ENCODE measurements around the gene IGF2.

Gene IGF2

DNA sequence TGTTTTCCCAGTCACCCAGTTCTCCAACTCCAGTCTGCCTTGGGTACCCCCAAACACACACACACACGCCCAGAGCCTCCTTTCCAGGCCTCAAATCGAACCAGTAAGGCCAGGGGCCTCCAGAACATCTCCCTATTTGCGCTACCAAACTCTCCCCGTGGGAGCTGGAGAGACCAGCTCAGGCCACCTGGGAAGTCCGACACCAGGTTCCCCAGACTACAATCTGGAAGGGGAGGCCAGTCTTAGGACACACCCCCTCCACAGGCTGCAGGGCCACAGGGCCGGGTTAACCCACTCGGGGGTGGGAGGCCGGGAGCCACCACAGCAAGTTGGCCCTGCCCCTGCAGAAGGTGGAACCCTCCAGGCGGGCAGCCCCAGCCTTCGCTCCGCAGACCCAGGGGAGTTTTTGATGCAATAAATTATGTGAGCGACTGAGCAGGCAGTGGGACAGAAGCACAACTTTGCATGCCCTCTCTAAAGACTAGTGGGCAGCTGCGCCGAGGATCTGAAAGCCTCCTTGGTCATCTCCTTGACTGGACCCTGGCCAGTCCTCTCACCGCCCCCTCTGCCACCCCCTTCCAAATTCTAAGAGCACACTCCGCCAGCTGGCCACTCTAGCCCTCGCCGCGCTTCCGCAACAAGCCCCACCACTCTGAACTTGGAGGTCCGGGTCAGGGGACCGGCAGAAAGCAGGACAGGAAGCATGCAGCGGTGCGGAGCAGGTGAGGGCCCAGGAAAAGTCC is 2.8 kb downstream of the IGF2 start:
- peaks cover 4% of the 10 kb centered on the region for H3K9me3 Mint-ChIP-seq
- H3K4me3 Mint-ChIP-seq, result peak overlapping the region; percentile 75
- H3K36me3 Mint-ChIP-seq (ENCODE audit: insufficient read depth), result peaks cover 5% of the 10 kb centered on the region
- no peak overlapping the region for H3K27ac Mint-ChIP-seq (ENCODE audit: low read depth)
- no peak for ATAC-seq (replicated peaks; ENCODE audit: extremely low read depth, poor library complexity, severe bottlenecking)
- no peaks in the 10 kb centered on the region for H3K4me1 Mint-ChIP-seq
- no peak for DNase-seq (ENCODE audit: low spot score in 2 of 2)
- peaks cover 76% of the 10 kb centered on the region for H3K27me3 Mint-ChIP-seq

DNA sequence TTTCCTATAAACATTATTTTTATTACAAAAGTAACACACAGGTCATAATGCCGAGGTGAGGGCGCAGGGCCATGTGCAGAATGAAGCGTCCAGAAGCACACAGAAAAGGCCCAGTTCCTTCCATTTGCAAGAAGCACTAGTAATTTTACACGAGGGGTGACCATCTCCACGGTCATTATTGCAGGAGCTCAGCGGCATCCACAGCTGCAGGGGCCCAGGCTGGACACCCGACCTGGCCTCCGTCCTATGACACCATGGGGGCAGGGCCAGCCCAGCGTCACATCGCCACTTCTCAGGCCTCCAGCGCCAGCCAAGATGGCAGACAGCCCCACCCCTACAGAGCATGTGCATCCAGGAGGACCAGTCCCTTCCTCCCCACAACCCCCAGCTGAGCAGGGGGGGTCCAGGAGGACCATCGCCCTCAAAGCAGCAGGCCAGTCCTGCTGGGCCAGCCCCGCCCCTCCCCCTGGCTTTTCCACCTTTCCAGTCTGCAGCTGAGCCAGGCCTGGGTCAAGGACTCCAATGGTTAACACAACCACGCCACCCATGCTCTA is 3.5 kb downstream of the IGF2 start:
- peaks cover 5% of the 10 kb centered on the region for H3K36me3 Mint-ChIP-seq (ENCODE audit: insufficient read depth)
- H3K4me3 Mint-ChIP-seq, result no peak overlapping the region
- H3K27ac Mint-ChIP-seq (ENCODE audit: low read depth), result no peak overlapping the region
- no peak for ATAC-seq (replicated peaks; ENCODE audit: extremely low read depth, poor library complexity, severe bottlenecking)
- no peaks in the 10 kb centered on the region for H3K4me1 Mint-ChIP-seq
- H3K27me3 Mint-ChIP-seq, result peaks cover 70% of the 10 kb centered on the region
- no peak for DNase-seq (ENCODE audit: low spot score in 2 of 2)
- H3K9me3 Mint-ChIP-seq, result peaks cover 9% of the 10 kb centered on the region

DNA sequence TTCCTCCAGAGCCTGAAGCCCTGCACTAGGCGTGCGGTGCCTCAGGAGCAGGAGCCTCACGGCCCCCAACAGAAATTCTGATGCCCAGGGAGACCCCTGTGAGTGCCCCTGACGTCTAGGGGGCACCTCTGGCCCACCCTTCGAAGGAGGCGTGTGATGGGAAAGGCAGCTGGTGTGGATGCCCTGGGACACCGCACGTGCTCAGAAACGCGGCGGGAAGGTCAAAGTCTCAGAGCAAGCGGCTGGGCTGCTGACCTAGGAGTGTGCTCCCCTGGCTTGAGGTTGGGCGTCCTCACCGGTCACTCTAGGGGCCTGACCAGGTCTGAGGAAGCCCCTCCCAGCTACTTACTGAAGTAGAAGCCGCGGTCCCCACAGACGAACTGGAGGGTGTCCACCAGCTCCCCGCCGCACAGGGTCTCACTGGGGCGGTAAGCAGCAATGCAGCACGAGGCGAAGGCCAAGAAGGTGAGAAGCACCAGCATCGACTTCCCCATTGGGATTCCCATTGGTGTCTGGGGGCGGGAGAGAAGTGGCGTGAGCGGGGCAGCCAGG is 4.1 kb downstream of the IGF2 start:
- Mint-ChIP-seq H3K4me1 (no peaks in the 10 kb centered on the region), H3K9me3 (peaks cover 9% of the 10 kb centered on the region), H3K36me3 (ENCODE audit: insufficient read depth) (peaks cover 5% of the 10 kb centered on the region), H3K4me3 (no peak overlapping the region), H3K27me3 (peaks cover 69% of the 10 kb centered on the region), H3K27ac (ENCODE audit: low read depth) (no peak overlapping the region)
- ATAC-seq (replicated peaks; ENCODE audit: extremely low read depth, poor library complexity, severe bottlenecking), result no peak
- no peak for DNase-seq (ENCODE audit: low spot score in 2 of 2)

DNA sequence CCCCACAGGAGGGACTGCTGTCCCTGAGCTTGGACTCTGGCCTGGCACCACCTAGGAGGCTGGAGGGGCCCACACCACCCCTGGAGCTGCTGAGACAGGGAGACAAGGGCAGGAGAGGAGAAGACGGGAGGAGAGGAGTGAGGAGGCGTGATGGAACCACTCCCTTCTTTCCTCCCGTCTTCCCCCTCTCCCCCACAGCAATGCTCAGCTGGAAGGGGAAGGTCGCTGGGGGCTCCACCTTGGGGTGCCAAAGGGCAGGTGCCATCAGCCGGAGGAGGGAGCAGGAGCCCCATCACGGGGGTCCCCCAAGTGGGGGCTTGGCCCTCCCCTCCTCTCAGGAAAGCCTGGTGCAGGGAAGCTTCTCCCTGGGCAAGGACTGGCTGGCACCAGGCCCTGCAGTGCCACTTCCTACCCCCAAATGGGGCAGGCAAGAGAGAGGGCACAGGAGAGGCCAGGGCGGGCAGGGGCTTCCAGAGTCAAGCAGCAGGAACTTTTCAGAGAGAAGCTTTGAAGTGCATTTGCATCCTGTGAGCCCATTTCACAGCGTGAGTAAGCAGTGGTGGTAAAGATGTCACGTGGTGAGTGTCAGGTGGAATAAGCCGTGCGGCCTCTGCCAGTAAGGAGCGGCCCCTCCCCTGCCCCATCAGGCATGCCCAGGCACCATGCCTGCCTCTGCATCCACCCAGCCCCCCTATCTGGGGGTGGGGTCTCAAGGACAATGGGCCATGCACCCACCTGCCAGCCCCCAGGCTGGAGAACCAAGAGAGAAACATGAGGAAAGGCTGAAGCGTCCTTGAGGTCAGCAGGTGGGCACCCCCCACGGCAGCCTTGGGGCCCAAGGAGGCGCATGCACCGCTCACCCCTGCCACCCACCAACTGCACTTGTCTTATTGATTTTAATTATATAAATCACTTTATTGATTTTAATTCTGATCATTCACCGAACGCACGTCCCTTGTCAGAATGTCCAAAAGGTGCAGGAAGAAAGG is 4.9 kb downstream of the IGF2 start:
- no peak overlapping the region for H3K4me3 Mint-ChIP-seq
- H3K36me3 Mint-ChIP-seq (ENCODE audit: insufficient read depth), result peaks cover 5% of the 10 kb centered on the region
- peaks cover 9% of the 10 kb centered on the region for H3K9me3 Mint-ChIP-seq
- no peaks in the 10 kb centered on the region for H3K4me1 Mint-ChIP-seq
- H3K27ac Mint-ChIP-seq (ENCODE audit: low read depth), result no peak overlapping the region
- ATAC-seq (replicated peaks; ENCODE audit: extremely low read depth, poor library complexity, severe bottlenecking), result no peak
- DNase-seq (ENCODE audit: low spot score in 2 of 2), result no peak
- peaks cover 69% of the 10 kb centered on the region for H3K27me3 Mint-ChIP-seq

DNA sequence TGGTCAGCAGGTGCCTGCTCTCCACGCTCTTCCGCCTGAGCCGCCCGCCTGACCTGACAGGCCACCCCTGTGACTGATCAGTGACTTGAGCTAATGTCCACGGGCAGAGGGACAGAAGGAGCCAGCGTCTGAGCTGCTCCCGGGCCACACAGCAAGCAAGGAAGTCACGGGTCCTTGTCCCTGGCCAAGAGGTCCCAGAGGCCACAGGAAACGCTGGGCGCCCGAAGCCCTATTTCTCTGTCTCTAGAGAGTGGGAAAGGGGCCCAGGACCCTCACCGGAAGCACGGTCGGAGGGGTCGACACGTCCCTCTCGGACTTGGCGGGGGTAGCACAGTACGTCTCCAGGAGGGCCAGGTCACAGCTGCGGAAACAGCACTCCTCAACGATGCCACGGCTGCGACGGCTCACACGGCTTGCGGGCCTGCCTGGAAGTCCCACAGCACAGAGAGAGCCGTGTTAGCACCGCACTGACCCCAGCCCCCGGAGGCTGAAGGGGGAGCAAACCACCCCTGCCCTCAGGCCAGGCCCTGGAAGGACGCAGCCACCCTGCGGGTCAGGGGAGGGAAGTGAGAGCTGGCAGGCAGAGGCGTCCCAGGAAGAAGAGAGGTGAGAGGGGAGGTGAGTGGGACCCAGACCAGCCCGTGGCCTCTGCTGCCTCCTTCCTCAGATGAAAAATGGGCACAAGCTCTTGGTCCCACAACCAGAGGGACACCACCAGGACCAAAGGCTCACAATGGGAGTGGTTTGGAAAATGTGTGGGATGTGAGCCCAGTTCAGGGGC is 5.8 kb downstream of the IGF2 start:
- Mint-ChIP-seq H3K36me3 (ENCODE audit: insufficient read depth) (peaks cover 2% of the 10 kb centered on the region), H3K27me3 (peaks cover 68% of the 10 kb centered on the region)

DNA sequence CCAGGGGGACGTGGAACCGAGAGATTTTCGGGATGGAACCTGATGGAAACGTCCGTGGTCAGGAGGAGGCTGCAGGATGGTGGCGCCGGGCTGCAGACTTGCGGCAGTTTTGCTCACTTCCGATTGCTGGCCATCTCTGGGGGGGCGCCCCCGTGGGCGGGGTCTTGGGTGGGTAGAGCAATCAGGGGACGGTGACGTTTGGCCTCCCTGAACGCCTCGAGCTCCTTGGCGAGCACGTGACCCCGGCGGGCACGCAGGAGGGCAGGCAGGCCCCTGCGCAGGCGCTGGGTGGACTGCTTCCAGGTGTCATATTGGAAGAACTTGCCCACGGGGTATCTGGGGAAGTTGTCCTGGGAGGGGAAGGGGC is 6.3 kb downstream of the IGF2 start:
- no peaks in the 10 kb centered on the region for H3K36me3 Mint-ChIP-seq (ENCODE audit: insufficient read depth)
- no peak for DNase-seq (ENCODE audit: low spot score in 2 of 2)
- H3K27ac Mint-ChIP-seq (ENCODE audit: low read depth), result no peak overlapping the region
- no peak overlapping the region for H3K4me3 Mint-ChIP-seq
- H3K9me3 Mint-ChIP-seq, result peaks cover 9% of the 10 kb centered on the region
- no peaks in the 10 kb centered on the region for H3K4me1 Mint-ChIP-seq
- peaks cover 62% of the 10 kb centered on the region for H3K27me3 Mint-ChIP-seq
- ATAC-seq (replicated peaks; ENCODE audit: extremely low read depth, poor library complexity, severe bottlenecking), result no peak

More for the DNA sequence above, 5.8 kb downstream of the IGF2 start:
- H3K4me3 Mint-ChIP-seq, result no peak overlapping the region
- H3K4me1 Mint-ChIP-seq, result no peaks in the 10 kb centered on the region
- ATAC-seq (replicated peaks; ENCODE audit: extremely low read depth, poor library complexity, severe bottlenecking) (no peak), DNase-seq (ENCODE audit: low spot score in 2 of 2) (no peak)
- peaks cover 9% of the 10 kb centered on the region for H3K9me3 Mint-ChIP-seq
- H3K27ac Mint-ChIP-seq (ENCODE audit: low read depth), result no peak overlapping the region

DNA sequence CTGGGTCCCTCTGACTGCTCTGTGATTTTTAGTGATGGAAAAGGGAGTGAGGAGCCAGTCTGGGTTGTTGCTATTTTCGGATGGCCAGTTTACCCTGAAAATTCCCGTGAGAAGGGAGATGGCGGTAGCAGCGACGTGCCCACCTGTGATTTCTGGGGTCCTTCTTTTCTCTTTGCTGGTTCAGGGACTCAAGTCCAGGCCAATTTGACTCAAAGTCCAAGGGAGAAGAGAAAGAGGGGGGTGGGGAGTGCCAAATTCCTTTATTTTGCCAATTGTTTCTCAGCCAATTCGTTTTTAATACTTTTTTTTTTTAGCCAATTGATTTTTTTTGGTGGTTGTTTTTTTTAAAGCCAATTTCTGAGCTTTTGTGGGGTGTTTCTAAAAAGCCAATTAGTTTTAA is 6.9 kb downstream of the IGF2 start:
- Mint-ChIP-seq H3K4me1 (no peaks in the 10 kb centered on the region), H3K9me3 (peaks cover 9% of the 10 kb centered on the region), H3K27me3 (peaks cover 56% of the 10 kb centered on the region), H3K4me3 (no peak overlapping the region), H3K36me3 (ENCODE audit: insufficient read depth) (no peaks in the 10 kb centered on the region), H3K27ac (ENCODE audit: low read depth) (no peak overlapping the region)
- no peak for DNase-seq (ENCODE audit: low spot score in 2 of 2)
- ATAC-seq (replicated peaks; ENCODE audit: extremely low read depth, poor library complexity, severe bottlenecking), result no peak

DNA sequence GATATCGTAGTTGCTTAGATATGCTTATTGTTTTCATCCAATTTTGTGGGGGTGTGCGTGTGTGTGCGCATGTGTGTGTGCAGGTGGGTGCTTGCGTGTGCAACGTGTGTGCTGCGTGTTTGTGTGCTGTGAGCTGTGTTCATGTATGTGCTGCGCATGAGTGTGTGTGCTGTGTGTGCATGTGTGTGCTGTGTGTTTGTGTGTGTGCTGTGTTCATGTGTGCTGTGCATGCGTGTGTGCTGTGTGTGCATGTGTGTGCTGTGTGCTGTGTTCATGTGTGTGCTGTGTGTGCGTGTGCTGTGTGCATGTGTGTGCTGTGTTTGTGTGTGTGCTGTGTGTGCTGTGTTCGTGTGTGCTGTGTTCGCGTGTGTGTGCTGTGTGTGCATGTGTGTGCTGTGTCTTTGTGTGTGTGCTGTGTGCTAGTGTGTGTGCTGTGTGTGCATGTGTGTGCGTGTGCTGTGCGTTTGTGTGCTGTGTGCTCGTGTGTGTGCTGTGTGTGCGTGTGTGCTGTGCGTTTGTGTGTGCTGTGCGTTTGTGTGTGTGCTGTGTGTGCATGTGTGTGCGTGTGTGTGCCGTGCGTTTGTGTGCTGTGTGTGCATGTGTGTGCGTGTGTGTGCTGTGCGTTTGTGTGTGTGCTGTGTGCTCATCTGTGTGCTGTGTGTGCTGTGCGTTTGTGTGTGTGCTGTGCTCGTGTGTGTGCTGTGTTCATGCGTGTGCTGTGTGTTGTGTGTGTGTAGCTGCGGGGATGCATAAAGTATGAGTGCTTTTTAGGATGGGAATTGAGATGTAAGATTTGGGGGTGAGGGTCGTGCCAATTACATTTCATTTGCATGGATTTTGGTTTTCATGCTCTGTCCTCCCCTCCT is 7.6 kb downstream of the IGF2 start:
- Mint-ChIP-seq H3K27me3 (peaks cover 50% of the 10 kb centered on the region), H3K27ac (ENCODE audit: low read depth) (no peak overlapping the region), H3K4me3 (no peak overlapping the region), H3K9me3 (peaks cover 9% of the 10 kb centered on the region), H3K36me3 (ENCODE audit: insufficient read depth) (no peaks in the 10 kb centered on the region), H3K4me1 (no peaks in the 10 kb centered on the region)
- no peak for ATAC-seq (replicated peaks; ENCODE audit: extremely low read depth, poor library complexity, severe bottlenecking)
- DNase-seq (ENCODE audit: low spot score in 2 of 2), result no peak

DNA sequence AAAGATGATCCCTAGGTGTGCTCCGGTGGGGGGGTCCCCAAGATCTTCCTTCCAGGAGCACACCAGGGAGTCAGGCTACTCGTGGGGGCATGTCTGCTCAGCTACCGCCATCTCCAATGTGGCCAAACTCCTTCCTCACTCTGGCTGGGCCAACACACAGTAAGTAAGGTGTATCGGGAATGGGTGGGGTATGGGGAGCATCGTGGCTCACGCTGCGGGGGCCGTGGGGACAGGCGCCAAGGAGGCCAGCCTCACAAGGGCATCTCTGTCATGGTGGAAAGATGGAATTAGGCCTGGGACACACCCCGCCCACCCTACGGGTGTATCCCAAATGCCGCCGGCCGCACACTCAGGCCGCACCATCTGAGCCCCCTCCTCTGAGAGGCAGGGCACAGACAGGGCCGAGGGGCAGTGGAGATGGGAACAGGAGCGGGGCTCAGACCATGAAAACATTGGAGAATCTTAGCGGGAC is 8.3 kb downstream of the IGF2 start:
- no peak overlapping the region for H3K4me3 Mint-ChIP-seq
- H3K36me3 Mint-ChIP-seq (ENCODE audit: insufficient read depth), result no peaks in the 10 kb centered on the region
- ATAC-seq (replicated peaks; ENCODE audit: extremely low read depth, poor library complexity, severe bottlenecking) (no peak), DNase-seq (ENCODE audit: low spot score in 2 of 2) (no peak)
- no peak overlapping the region for H3K27ac Mint-ChIP-seq (ENCODE audit: low read depth)
- H3K27me3 Mint-ChIP-seq, result peaks cover 43% of the 10 kb centered on the region
- H3K4me1 Mint-ChIP-seq, result no peaks in the 10 kb centered on the region
- H3K9me3 Mint-ChIP-seq, result peaks cover 9% of the 10 kb centered on the region

DNA sequence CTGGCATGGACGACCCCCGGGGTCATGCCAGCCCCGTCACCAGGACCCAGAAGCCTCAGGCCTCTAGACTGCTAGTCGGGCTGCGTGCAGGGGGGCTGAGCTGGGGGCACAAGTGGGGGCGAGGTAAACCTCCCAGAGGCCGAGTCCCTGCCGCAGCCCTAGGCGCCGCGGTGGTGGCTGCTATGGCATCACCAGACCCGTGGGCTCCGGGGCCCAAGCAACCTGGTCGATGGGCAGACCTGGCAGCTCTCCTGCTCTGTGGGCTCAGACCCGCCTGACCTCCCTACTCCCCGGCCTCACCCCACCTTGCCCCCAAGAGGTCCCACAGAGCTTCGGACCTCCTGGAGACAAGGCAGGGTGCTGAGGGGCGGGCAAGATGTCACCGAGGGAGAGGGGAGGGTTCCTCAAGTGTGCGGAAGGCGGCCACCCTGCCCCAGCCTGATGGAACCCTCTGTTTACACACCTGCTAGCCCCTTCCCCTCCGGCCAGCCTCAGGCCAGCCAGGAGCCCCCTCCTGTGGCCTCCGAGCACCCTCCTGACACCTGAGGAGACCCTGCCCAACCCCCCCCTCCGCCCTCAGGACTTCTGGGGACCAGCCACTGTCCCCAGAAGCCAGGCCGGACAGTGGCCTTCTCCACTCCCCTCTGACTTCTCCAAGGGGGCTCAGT is 9.4 kb downstream of the IGF2 start:
- Mint-ChIP-seq H3K9me3 (peaks cover 9% of the 10 kb centered on the region), H3K27ac (ENCODE audit: low read depth) (no peak overlapping the region), H3K36me3 (ENCODE audit: insufficient read depth) (no peaks in the 10 kb centered on the region), H3K27me3 (peaks cover 32% of the 10 kb centered on the region), H3K4me3 (no peak overlapping the region), H3K4me1 (no peaks in the 10 kb centered on the region)
- DNase-seq (ENCODE audit: low spot score in 2 of 2) (no peak), ATAC-seq (replicated peaks; ENCODE audit: extremely low read depth, poor library complexity, severe bottlenecking) (no peak)

DNA sequence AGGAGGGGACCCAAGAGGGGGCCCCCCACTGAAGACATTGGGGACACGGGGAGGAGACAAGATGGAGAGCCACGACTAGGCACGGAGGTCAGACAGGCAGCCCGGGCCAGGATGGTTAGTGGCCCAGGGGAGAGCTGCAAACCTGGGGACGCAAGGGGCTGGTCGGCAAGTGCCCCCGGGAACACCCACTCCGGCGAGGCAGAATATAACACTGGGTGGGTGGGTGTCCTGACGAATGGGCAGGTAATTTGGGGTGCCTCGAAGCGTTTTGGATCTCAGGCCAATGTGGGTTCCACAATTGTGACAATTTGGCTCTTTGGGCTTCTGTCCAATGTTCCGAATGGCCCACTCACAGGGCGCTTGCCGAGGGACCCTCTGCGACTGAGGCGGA is 9.9 kb downstream of the IGF2 start:
- ATAC-seq (replicated peaks; ENCODE audit: extremely low read depth, poor library complexity, severe bottlenecking), result no peak

More for the DNA sequence above, 9.9 kb downstream of the IGF2 start:
- Mint-ChIP-seq H3K27me3 (peaks cover 29% of the 10 kb centered on the region), H3K9me3 (peaks cover 9% of the 10 kb centered on the region), H3K4me3 (no peak overlapping the region), H3K27ac (ENCODE audit: low read depth) (no peak overlapping the region), H3K4me1 (no peaks in the 10 kb centered on the region), H3K36me3 (ENCODE audit: insufficient read depth) (no peaks in the 10 kb centered on the region)
- DNase-seq (ENCODE audit: low spot score in 2 of 2), result no peak

Measured in central memory CD8-positive, alpha-beta T cell (primary cell).